NCI-H345 treated with DMSO at 0.1 percent for 48 hours (cell line): ENCODE measurements around the gene CASQ2.

Experiments used
- DNase-seq: peaks from one replicate; lab custom pipeline; 2025; ENCODE audit not compliant: unreplicated experiment; lab: John Stamatoyannopoulos, UW

Gene CASQ2

DNA sequence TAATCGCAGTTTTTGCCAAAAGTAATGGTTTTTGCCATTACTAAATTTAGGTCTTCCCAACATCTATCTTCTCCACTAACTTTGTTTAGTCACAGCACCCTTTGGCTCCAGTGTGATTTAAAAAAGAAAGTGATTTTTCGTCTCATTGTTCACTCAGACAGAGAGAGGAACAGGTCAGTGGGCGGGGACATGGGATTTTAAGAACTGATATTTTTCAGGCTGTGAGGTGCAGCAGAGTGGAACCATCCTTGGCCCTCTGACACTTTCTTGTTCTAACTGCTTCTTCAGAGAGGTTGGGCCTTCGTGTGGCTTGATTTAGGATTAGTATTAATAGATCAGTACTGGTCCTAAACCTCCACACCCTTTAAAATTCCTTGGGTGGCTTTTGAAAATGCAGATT is 38.8 kb downstream of the CASQ2 start:
- DNase-seq, result no peak

DNA sequence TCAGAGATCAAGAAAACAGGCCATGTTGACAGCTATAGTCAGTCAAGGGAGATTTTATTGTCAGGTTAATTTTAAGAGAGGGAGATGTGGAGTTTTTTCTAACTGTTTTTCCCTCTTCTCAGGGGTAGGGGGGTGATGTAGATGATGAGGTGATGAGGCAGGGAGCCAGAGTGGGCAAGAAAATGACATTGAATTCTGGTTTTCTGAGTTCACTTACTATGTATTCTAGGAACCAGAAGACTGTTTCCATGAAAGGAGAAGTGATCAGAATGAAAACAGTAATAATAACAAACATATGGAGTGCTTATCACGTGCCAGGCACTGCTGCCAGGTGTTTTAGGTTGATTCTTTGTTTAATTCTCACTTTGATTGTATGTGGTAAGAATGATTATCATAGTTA is 40.2 kb downstream of the CASQ2 start:
- no peak for DNase-seq

- no peak for DNase-seq
These were observed 40.7 kb downstream of the CASQ2 start for GRCh38 chr1:115727706-115728249.

DNA sequence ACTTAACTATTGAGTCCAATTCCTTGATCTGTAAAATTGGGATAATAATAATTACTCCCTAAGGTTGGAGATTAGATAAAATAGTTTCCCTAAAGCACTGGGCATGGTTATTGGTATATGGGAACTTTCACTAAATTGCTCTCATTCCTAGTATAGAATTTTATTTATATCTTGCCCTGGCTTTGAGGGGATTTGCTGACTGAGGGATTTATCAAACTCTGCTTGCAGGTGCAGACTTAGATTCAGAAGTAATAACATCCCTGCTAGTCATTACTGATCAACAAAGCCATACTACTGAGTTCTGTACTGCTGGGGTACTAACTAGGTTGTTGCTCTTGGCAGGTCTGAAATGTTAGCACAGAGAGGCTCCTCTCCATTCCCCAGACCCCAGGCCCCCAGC is 41.9 kb downstream of the CASQ2 start:
- DNase-seq, result no peak

GRCh38 chr1:115726161-115726560 is 42.4 kb downstream of the CASQ2 start:
- DNase-seq, result no peak

- DNase-seq, result no peak
These were observed 42.9 kb downstream of the CASQ2 start for GRCh38 chr1:115725600-115725999.

DNA sequence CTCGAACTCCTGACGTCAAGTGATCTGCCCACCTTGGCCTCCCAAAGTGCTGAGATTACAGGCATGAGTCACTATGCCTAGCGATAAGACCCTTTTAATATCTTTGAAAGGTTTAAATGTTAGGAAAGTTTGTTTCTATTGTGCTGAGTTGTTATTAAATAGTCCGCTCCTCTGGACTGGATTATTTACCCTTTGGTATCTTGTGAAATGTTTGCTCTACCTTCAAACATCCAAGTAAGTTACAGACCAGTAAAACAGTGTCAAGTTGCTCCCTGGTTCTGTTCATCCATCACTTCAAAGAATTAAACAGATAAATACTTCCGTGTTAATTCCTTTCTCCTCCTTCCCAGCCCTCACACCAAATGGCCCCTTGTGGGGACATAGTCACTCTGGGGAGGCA is 44.8 kb downstream of the CASQ2 start:
- no peak for DNase-seq

GRCh38 chr1:115722221-115722620 is 46.3 kb downstream of the CASQ2 start:
- DNase-seq, result no peak

DNA sequence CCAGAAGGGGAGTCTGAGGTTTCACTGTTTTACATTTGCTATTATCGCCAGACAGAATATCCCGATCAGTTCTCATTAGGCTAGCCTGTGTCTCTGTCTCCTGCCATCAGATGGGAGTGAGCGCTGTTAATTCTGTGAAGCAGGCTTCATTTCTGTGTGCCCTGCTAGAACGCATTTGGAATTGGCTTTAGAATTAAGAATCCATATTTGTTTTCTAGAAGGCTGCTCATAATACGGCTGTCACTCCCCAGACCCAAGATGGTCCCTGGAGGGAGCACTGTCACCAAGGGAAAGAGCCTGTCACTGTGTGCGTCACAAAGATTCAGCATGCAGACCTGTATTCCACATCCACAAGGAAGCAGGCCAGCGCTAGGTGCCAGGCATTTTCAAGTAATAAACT is 49.2 kb downstream of the CASQ2 start:
- DNase-seq, result no peak

DNA sequence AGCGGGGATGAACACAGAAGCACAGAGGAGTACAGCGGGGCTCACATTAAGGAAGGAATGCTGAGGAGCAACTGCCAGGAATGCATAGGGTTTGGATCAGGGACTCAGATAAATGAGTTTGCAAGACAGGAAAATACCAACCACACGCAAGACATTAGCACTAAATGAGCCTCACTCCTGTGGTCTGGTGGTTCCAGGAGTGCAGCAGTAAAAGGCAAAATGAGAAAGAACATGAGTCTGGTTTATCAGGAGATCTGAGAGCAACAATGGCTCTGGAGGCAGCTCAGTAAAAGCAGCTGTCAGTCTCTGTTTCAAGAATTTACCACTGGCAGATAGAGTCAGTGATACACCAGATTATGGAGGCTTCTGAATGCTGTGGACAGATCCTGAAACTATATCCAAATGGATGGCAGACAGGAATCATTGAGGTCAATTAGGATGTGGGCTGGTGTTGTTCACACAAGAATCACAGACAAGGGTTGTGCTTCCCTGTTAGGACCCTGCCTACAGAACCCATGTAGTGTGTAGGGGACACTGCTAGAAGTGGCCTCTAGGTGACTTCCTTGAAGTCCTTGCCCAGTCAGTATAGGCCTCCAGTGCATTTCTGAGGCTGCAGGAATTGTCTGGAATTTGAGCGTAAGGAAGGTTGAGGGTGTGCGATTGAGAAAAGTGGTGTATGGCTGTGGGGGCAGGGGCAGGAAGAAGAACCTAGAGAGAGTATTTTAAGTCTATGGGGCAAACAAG is 50.3 kb downstream of the CASQ2 start:
- no peak for DNase-seq

DNA sequence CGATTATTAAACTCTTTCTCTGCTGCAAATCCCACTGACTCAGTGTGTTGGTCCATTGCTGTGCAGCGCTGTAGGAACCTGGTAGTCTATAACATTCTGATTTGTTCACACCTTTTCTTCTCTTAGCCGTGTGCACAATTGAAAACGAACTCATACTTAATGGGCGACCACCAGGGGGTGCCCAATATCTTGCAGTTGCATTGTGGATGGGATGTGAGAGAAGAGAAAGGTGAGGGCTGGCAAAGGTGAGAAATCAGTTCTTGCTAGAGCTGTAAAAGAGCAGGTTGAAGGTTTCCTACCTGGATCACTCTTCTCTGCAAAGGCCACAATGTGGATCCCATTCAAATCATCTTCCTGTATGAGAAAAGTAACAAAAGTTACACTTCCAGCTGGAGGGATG is 51.0 kb downstream of the CASQ2 start:
- no peak for DNase-seq

GRCh38 chr1:115714572-115715141 is 53.9 kb downstream of the CASQ2 start:
- no peak for DNase-seq

- no peak for DNase-seq
These were observed 54.6 kb downstream of the CASQ2 start for GRCh38 chr1:115713906-115714305.

DNA sequence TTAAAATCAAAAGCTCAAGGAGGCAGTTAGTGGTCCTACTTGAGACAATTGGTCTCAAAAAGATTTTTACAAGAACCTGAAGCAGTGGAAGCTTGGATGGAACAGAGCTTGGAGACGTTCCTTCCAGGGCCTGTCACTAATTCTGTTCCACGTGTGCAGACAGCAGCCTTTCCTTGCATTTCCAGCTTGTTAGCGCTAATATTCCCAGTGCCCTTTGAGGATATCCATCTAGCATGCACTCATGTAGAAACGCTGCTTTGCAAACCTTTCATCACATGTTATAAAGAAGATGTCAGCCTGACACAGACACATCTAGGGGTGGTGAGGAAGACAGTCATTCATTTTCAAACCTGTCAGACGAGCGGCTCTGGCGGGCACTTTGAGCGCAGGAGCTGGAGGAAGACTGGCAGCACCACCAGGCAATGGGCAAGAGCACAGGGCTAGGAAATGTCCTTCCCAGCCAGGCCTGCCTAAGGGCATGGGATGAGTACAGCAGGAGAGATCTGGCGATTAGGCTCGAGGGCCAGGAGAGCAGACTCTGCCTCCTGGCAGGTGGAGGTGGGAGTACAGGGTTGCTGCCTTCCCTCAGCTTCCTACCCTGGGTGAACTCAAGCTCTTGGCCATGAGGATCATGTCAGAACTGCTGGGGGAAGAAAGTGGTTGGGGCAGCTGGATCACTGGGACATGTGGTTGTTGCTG is 55.5 kb downstream of the CASQ2 start:
- no peak for DNase-seq

DNA sequence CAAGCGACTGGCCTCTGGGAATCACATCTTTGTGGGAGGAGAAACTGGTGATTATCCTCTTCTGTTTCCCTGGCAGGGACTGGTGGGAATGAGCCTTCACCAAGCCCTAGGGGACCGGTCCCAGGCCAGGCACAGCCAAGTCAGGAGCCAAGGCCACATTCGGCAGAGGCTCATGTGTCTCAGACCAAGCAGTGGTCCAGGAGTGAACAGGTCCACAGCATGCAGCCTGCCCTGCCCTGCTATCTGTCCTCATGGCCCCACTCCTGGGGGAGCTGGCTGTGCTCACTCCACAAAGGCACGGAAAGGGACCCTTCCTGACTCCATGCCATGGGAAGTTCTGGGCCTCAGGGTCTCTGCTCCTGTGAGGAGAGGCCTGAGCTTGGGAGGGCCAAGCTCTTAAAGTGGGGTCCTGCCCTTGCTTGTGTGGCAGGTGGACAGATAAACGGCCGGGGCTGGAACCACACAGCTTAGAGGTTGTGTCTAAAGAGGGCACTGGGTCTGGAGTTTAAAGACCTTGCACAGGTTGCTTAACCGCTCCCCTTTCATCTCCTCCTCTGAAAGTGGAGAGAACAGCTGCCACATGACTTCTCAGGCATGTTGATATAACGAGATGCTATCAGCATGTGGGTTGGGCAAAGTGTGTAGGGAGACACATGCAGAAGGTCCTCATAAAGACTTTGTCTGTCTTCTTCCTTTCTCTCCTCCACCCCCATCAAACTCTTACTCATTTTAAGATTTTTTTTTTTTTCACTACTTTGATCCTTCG is 57.5 kb downstream of the CASQ2 start:
- DNase-seq, result no peak

DNA sequence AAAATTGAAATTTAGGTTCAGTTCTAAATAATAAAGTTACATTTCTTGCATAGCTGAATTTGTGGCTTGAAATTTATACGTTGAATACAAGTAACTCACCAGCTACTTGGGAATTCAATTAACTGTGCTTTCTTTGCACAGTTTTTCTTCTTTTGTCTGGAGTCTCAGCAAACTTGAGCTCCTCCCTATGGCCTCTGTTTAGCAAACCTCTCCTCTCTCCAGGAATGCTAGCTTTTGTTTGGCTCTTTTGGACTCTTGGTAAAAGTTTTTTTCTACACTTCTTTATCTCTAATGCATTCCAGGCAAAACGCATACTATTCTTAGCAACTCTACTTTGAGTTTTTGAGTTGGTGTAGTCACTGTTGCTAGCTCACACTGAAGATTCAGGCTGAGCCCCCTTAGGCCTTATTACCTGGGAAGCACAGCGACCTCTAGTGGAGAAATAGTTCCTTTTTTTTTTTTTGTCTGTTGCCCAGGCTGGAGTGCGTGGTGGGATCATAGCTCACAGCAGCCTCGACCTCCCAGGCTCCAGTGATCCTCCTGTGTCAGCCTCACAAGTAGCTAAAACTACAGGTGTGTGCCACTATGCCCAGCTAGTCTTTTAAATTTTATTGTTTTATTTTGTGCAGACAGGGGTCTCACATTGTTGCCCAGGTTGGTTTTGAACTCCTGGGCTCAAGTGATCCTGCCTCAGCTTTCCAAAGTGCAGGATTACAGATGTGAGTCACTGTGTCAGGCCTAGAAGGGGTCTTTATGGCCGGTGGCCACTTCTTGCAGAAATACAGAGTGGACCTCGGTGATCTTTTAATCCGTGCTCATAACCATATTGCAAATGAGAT is 61.7 kb downstream of the CASQ2 start:
- peak; percentile 40 for DNase-seq

- DNase-seq, result no peak
These were observed 62.6 kb downstream of the CASQ2 start for GRCh38 chr1:115705963-115706362.

GRCh38 chr1:115705085-115705951 is 63.2 kb downstream of the CASQ2 start:
- DNase-seq, result no peak

GRCh38 chr1:115702959-115703358 is 65.6 kb downstream of the CASQ2 start:
- DNase-seq, result no peak

DNA sequence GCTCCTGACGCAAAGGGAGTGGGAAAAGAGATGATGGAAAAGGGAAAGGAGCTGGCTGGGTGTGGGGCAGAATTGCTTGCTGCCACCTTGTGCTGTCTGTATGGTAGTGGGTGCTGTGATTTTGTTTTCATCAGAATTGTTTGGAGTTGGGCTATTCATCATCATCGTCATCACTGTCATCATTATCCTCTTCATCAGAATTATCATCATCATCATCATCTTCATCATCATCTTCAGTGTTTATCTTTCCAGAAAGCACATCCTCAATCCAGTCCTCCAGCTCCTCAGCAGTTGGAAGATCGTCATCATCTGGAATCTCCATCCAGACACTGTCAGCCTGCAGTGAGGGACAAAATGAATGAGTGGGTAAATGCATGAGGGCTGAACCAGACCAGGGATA is 67.4 kb downstream of the CASQ2 start:
- DNase-seq, result no peak
